ENCODE results near the gene PDE11A.

Gene PDE11A

DNA sequence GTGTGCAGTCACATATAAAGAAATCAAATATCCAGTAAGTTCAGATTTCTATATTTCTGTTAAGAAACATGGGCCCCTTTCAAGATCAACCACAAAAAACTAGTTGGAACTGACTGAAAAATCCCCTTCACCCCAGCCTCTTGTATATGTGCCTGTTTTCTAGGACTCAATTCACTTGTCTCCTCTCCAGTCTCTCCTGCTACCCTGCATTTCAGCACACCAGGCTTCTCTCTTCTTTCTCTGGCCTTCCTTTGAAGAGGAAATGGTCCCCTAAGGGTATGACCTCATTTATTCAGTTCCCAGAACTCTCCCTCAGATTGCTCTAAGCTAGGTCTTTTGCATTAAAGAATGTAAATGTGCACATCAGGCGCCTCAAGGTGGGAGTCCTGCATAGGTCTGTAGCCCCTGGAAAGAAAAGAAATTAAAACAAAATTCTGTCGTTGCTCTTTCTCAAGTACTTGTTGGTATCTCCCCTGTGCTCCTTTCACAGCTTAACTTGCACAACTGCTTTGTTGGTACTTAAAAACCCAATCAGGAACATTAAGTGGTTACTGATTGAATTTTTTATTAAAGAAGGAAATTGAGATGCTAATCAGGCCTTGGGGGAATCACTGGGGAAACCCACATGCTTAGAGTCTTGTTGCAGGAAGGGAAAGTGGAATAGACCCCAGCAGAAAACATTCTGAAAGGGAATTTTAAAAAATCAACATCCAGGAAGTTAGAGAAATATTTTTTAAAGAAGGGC is 401.6 kb downstream of the PDE11A start:
- no peak for DNase-seq (ENCODE audit: low read depth, low spot score)

DNA sequence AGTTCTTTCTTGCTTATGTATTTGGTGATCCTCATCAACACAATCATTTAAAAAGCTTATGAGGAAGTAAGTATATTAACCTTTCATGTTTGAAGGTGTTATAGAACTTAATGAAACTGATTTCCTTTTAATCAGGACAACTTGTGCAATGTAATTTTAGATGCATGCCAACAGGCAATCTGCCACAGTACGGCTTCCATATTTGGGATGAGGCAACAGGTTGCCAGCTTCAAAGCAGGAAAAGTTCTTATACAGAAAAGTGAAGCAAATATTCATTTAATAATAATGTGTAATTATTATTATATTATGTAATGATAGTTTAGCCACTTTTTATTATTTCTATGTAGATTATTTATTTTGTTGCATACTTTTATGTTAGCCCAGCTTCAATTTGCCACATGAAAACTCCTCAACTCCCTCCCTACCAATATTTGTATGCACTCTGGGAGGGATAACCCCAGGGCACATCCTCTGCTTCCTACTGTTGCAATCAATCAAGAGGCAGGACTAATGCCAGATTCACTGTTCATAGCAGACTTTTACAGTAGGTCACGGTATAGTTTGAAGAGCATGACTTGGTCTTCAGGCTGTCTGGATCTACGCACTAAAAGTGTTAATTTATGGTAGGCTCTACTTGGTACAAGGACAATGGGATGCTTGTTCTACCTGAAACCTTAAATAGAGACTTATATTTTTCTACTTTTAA is 402.8 kb downstream of the PDE11A start:
- DNase-seq (ENCODE audit: low read depth, low spot score), result no peak

DNA sequence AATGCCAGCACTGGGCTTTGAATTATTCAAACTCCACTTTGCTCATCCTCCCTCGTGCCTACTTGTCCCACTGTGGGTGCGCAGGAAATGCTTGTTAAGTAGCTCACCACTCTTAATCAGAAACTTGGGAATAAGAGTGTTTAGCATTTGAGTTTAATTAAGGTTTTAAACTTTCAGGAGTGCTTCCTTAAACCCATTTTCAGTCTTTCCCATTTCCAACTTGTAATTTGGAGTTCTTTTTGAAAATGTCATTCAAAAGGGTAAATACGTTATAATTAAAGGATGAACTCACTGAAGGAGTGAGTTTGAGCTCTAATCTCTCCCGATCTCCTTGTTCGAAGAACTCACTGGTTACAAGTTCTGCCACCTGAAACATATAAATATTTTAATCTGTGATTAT is 403.4 kb downstream of the PDE11A start:
- no peak for DNase-seq (ENCODE audit: low read depth, low spot score)

DNA sequence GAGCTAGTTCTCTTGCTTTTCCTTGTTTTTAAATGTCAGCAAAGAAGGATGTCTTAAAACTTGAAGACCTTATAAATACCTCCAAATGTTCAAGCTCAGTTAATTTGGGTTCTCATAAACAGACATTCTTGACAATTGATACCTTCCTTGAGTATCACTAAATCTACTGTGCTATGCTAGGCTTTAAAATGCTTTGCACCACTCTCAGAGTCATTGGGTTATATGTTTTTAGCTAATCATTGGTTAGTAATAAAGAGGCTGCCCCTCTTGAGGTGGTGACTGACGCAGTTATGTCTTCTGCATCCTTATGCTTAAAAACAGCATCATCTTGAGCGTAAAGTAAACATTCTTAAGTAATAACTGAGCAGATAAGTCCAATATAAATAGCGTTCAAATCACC is 404.0 kb downstream of the PDE11A start:
- DNase-seq (ENCODE audit: low read depth, low spot score), result no peak

DNA sequence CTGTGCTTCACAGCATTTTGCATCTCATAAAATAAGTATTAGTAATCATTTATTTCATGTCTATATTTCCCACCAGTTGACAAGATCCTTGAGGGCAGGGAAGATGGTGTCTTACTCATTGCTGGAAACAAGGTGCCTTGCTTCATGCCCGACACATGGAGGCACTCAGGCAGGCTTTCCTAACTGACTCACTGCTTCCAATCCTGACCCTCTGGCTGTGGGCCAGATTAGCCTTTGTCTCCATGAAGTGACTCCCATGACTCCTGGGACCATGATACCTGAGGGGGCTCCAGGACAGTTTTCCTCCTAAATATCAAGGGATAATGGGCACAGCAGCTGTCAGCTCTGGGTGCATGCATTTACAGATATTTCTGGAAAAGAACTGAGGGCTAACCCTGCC is 405.0 kb downstream of the PDE11A start:
- peak; percentile 16 for DNase-seq (ENCODE audit: low read depth, low spot score)

DNA sequence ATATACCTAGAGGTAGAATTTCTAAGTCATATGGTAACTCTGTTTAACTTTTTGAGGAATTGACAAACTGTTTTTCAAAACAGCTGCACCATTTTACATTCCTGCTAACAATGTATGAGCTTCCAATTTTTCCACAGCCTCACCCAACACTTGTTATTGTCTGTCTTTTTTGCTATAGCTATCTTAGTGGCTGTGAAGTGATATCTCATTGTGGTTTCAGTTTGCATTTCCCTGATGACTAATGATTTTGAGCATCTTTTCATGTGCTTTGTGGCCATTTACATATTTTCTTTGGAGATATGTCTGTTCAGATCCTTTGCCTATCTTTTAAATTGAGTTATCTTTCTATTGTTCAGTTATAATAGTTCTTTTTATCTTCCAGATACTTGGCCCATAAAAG is 406.2 kb downstream of the PDE11A start:
- peak; percentile 11 for DNase-seq (ENCODE audit: low read depth, low spot score)

DNA sequence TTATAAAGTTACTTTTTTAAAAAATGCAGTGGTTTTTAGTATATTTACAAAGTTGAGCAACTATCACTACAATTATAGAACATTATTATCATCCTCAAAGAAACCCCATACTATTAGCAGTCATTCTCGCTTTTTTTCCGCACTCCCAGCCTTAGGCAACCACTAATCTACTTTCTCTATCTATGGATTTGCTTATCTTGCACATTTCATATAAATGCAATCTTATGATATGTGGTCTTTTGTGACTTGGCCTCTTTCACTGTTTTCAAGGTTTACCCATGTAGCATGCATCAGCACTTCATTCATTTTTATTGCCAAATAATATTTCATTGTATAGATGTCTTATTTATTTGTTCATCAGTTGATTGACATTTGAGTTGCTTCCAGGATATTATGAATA is 406.6 kb downstream of the PDE11A start:
- DNase-seq (ENCODE audit: low read depth, low spot score), result no peak

DNA sequence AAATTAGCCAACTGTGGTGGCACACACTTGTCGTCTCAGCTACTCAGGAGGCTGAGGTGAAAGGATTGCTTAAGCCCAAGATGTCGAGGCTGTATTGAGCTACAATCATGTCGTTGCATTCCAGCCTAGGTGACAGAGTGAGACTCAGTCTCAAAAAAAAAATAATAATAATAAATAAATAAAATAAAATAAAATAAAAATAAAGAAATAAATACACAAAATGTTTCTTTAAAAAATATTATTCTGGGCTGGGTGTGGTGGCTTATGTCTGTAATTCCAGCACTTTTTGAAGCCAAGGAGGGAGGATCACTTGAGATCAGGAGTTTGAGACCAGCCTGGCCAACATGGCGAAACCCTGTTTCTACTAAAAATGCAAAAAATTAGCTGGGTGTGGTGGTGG is 407.2 kb downstream of the PDE11A start:
- no peak for DNase-seq (ENCODE audit: low read depth, low spot score)

DNA sequence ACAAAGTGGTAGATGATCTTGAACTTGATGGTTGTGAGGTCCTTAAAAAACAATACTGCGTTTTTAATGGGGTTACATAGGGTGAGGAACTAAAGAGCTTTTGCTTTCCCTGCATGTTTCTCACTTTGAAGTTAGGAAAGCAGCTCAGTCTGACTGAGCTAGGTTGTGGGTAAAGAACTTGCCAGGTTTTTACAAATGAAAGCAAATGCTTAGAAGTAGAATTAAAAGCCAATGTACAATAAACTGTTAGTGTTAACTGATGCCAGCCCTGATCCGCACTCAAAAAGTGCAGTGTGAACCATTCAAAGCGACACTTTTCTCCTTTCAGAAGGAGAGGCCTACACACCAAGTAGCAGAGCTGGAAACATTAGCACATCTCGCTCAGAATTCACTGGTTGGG is 409.7 kb downstream of the PDE11A start:
- no peak for DNase-seq (ENCODE audit: low read depth, low spot score)

DNA sequence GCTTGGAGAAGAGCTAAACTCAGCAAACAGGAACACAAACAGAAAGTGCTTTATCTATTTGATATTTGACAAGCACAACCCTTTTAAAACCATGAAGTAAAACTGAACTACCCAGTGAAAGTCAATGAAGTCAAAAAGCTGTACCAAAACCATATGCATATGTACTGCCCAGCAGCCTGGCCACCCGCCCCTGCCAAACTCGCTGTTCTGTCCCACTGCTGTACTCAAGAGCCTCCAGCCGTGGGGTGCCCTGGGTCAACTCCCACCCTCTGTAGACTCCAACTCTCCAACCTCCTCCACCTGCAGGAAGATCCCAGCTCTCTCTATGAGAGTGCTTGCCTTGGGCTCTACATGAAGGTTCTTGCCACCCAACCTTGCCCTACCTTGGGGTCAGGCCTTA is 411.8 kb downstream of the PDE11A start:
- DNase-seq (ENCODE audit: low read depth, low spot score), result no peak

DNA sequence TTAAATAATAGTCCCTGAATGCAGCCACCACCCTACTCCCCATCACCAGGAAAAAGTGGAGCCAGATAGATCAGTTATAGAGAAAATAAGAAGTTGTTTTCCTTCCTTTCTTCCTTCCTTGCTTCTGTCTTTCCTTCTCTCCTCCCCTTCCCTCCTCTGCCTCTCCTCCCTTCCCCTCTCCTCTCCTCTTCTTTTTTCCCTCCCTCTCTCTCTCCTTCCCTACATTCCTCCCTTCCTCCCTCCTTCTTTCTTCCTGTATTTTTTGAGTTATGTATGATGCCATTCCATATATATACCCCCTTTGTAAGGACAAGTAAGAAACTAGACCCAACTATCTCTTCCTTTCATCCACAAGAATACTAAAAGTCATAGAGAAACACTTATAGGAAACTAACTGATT is 414.3 kb downstream of the PDE11A start:
- no peak for DNase-seq (ENCODE audit: low read depth, low spot score)

DNA sequence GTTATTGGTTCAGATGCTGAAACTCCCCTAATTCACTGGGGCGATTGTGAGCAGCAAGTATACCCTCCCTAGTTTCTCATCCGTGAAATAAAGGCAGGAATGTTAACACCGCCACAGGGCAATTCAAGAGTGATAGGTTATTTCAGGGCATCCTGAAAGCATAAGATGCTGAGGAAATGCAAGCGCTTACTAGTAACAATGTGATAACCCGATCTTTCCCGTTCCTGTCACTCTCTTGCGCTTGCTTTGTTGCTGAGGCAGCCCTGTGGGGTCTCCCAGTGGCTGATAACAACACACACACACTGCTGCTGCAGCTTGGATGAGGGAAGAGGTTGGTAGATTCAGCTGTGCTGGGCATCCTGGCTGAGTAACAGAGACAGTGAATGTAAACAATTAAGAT is 420.7 kb downstream of the PDE11A start:
- peak; percentile 57 for DNase-seq (ENCODE audit: low read depth, low spot score)

DNA sequence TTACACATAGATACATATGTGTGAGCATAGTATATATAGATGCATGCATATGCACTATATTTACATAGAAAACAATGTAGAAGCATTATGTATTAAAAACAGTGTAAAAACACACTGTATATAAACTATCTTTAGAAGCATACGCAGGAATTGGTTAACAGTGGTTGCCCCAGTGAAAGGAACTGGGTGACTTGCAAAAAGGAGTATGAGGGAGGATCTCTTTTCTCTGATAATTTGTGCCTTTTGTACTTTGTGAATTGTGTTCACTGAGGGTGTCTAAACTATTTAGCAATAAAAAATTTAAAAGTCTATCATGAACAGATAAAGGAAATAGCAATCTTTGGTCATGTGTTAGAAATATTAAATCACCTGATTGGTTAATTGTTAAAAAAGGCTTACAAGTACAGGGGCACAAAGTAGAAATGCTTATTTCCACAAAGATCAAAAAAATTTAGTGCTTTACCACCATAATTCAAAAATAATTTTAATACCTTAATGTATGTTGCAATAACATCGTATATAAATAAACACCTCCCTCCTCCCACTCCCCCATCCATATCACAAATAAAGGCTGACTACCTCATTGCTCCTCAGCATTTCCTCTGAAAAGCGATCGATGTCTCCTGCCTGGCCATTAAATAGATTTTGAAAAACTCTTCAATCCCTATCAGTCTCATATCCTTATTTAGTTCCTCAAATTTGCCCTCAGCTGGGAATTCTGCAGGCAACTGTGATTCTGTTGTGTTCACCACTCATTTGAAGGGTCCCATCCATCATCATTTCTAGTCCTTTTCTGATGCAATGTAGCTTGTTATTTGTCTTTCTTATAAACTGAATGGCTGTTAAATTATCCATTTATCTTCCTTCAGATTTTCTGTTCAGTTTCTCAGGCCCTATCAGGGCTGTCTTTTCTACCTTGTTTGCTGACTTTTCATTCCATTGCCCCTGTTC is 422.7 kb downstream of the PDE11A start:
- no peak for DNase-seq (ENCODE audit: low read depth, low spot score)

DNA sequence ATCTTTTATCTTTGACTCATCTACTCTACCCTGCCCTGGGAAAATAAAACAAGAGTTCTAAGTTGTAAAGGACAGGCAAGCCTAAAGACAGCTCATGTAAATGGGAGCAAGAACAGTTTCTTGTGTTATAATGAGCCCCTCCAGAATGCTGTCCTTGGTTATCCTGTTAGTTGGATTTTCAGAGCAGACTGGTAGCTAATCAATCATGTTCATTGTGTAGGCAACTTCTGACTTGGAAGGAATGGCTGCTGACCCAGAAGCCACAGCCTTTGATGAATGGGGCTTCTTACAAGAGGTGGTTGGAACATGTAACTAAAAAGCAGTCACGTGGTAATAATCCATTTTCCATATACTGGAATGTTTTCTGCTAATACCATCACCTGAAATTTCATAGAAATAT is 425.8 kb downstream of the PDE11A start:
- DNase-seq (ENCODE audit: low read depth, low spot score), result no peak

DNA sequence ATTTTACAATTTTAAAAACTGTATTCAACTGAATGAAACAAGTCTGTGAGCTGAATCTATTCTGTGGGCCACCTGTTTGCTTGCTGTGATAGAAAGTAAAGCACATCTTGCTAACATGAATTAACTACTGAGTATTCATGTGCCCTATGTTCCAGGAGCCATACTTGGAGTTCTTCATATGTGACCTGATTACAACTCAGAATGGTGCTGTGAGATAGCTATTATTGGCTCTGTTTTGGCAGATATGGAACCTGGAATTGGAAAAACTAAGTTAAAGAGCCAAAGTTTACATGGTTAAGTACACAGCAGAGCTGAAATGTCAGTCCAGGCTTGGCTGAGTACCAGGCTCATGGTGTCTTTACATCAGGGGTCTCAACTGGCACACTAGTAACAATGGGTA is 426.3 kb downstream of the PDE11A start:
- no peak for DNase-seq (ENCODE audit: low read depth, low spot score)

DNA sequence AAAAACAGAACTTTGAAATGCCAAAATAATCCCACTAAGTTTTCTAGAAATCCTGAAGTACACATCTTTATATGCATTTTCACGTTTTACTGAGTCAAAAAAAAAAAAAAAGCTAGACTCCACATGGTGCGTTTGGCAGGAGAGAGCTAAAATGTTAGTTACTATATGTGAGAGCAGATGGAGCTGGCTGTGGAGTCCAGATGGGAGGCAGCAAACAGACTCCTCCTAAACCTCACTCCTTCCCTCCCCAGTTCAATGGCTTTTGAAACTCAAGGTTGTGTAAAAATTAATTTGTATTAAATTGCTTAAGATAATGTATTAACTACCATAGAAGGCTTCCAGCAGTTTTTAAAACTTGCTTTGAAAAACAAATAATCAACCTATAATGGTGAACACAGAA is 431.2 kb downstream of the PDE11A start:
- no peak for DNase-seq (ENCODE audit: low read depth, low spot score)

DNA sequence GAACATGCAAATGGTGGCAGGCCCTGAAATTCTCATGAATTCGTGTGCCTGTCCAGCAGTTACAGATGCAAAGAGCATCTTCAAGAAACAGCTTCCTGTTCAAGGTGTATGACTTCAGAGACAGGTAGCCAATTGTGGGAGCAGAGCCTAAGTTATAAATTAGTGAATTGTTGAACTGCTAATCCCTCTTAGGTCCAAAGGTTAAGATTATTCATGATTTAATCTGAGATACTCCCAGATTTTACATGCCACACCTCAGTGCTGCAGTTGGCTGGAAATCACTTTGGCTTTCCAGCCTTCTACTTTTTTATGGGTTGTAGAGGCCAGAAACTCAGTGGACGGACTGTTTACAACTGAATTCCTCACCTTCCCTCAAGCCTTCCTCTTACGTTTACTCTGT is 432.2 kb downstream of the PDE11A start:
- no peak for DNase-seq (ENCODE audit: low read depth, low spot score)

DNA sequence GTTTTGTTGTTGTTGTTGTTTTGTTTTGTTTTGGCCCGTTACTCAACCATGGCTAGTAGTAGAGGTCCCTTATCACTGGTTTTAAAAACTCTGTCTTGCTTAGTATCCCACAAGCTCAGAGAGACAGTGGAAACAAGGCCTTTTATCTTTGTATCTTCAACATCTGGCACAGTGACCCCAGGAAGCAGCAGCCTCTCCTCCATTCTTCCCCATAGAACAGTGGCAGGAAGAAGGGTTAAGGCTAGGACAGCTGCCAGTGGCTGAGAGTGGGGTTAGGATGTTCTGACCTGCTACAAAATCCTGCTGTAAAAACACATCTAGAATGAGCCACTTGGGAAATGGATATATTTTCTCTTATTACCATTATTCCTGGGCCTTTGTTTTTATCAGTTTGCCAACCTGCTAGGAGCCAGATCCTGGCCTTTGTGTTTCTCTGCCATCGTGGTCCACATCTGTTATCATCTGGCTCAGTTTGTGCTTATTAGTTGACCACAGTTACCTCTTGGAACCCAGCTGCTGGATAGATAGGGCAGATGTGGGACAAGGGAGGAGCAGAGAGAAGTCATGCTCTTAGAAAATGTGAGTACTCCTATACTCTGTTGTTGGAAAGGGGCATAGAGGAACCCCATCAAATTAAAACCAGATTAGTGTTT is 433.2 kb downstream of the PDE11A start:
- DNase-seq (ENCODE audit: low read depth, low spot score), result no peak

DNA sequence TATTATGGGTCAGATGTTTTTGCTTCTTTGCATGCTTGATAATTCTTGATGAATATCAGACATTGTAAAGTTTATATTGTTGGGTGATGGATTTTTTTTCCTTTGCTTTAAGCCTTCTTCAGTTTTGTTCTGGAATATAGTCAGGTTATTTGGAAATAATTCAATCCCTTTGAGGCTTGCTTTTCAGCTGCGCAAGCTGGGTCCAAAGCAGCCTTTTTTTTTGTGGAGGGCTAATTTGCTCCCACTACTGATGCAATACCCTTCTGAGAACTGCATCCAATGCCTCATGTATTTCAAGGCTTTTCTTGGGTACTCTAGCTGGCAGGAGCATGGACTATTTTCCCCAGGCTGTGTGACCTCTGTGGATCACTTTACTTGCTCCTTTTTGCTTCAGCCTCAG is 434.1 kb downstream of the PDE11A start:
- no peak for DNase-seq (ENCODE audit: low read depth, low spot score)

DNA sequence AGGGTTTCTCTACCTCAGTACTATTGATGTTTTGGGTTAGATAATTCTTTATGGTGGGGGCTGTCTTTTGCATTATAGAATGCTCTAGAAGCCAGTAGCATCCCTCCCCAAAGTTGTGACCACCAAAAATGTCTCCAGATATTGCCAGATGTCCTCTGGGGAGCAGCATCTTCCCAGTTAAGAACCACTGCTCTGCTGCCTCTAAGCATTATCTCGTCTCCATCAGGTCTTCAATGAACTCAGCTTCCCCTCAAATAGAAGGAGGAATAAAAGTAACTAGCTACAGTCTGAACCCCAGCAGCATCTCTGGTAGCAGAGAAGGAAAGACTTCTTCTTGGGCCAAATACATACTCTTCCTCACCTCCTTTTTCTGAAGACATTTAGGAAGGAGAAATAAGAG is 435.9 kb downstream of the PDE11A start:
- no peak for DNase-seq (ENCODE audit: low read depth, low spot score)

DNA sequence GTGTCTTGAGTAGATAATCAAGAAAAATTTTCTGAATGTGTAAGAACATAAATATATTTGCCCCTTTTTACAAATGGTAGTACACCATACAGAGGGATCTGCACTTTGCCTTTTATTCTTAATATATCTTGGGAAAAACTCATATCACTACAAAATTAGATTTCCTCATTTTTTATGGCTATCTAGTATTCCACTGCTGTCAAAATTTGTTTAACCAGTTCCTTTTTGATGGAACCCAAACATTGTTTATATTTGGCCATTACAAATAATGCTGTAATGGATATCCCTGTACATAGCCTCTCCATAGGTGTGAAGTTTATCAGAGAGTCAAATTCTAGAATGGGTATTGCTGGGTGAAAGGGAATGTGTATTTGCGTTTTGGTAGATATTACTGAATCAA is 436.9 kb downstream of the PDE11A start:
- DNase-seq (ENCODE audit: low read depth, low spot score), result no peak

DNA sequence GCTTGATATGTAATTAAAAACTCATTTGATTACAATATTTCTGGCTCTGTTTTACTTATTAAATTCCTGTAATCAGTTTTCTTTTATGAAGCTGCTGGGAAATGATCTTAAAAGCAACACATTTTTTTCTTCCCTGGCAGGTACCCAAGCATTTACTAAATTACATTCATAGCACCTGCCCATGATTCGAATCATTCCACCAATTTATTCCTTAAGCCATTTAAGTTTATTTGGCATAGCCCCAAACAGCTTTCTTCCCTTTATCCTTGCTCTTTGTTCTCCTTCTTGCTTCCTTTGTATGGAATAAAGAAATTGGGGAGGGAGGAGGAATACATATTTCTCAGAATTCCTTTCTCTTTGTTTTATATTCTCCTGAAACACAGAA is 438.7 kb downstream of the PDE11A start:
- no peak for DNase-seq (ENCODE audit: low read depth, low spot score)

Data from astrocyte of the hippocampus (primary cell).